ENCODE results near the gene SUN2.

SUN2 gene

DNA sequence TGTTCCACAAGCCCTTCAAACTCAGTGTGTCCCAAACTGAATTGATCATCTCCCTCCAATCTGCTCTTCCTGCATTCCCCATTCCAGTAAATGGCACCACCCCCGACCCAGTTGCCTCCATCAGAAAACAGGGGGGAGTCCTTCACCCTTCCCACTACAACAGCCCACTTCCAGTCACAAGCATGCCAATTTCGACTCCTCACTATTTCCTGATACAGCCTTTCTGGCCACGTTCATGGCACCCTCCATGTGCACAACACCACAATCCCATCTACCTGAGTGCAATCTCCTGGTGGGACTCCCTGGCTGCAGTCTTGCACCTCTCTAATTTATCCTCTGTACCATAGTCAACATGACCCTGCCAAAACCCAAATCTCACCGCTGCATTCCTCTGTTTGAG lies 39.8 kb upstream of the SUN2 start:
- TF ChIP-seq, protein P1, sequence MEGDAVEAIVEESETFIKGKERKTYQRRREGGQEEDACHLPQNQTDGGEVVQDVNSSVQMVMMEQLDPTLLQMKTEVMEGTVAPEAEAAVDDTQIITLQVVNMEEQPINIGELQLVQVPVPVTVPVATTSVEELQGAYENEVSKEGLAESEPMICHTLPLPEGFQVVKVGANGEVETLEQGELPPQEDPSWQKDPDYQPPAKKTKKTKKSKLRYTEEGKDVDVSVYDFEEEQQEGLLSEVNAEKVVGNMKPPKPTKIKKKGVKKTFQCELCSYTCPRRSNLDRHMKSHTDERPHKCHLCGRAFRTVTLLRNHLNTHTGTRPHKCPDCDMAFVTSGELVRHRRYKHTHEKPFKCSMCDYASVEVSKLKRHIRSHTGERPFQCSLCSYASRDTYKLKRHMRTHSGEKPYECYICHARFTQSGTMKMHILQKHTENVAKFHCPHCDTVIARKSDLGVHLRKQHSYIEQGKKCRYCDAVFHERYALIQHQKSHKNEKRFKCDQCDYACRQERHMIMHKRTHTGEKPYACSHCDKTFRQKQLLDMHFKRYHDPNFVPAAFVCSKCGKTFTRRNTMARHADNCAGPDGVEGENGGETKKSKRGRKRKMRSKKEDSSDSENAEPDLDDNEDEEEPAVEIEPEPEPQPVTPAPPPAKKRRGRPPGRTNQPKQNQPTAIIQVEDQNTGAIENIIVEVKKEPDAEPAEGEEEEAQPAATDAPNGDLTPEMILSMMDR (IDR thresholded peaks at IDR 0.05; ENCODE audit: control extremely low read depth, extremely low read depth, low read depth, missing control alignments): no peak
- CTCF ChIA-PET: no interaction called here
- DNase-seq (ENCODE audit: extremely low spot score): no peak
- POLR2A ChIA-PET: no interaction called here

DNA sequence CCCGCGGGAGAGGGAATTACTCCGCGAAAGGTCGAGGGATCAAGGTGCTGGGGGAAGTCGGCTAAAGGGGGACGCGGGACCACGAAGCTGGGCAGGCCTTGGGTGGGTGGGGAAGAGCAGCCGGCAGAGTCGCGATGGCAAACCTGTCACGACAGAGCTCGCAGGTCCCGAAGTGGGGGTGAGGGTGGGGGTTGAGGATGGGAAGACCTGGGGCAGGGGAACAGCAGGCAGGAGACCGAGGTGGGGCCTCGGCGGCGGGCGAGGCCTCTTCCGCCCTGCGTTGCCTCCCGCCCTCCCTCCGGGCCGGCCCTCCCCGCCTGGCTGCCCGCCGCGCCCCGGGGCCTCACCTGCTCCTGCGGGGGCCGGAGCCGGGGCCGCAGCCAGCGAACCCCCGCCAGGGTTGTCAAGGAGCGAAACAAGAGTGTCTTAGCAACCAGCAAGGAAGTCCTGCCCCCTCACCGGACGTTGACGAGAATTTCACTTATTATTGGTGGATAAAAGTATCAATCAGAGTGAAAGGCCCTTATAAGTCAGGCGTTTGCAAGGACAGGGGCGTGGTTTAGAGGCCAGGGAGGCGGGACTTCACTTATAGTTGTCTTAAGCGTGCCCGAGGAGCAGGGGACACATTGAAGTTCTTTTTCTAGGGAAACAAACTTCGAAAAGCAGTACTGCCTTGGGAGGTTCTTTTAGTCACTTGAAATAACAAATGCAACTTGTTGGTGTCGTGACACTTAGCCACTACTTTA lies 38.1 kb upstream of the SUN2 start, which contains the start of gene DNAL4:
TSS of gene DNAL4 (minus strand) at position 423 of the 746 bp plus-strand sequence. CDS start 11,412 bp downstream, outside the sequence.
- ChIA-PET POLR2A (no interaction called here), CTCF (interaction anchor here (1.0 kb wide), 1 partner anchor 36 kb away, joined by 3 read pairs; no protein-coding TSS in a partner anchor)
- peak; percentile 99 for DNase-seq (ENCODE audit: extremely low spot score)
- TF ChIP-seq, protein P1 (IDR thresholded peaks at IDR 0.05; ENCODE audit: control extremely low read depth, extremely low read depth, low read depth, missing control alignments): no peak

DNA sequence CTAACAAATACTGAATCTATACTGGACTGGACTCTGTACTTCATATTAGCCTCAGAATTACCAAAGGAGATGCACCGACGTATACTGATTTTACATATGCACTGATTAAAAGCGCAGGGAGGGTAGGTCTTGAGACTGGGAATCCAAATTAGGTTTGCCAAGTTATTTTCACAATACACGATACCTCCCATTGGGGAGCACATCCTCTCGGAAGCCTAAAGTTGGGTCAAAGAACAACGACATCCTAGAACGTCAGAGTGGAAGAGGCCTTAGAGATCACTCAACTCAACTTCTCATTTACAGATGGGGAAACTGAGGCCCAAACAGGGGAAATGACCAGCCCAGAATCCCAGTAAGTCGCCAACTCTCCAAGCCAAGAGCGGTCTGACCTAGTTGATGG lies 37.5 kb upstream of the SUN2 start:
- ChIA-PET POLR2A (no interaction called here), CTCF (interaction anchor here (2.2 kb wide), 1 partner anchor 77 kb away, joined by 8 read pairs; no protein-coding TSS in a partner anchor)
- TF ChIP-seq, protein P1 (IDR thresholded peaks at IDR 0.05; ENCODE audit: control extremely low read depth, extremely low read depth, low read depth, missing control alignments): no peak
- DNase-seq (ENCODE audit: extremely low spot score): no peak

- POLR2A ChIA-PET: no interaction called here
Measured at GRCh38 chr22:38792833-38793232, 37.0 kb upstream of the SUN2 start.

GRCh38 chr22:38789606-38790005 lies 33.8 kb upstream of the SUN2 start:
- ChIA-PET POLR2A (no interaction called here), CTCF (interaction anchor here (0.7 kb wide), 1 partner anchor 21 kb away, joined by 3 read pairs; no protein-coding TSS in a partner anchor)
- DNase-seq (ENCODE audit: extremely low spot score): no peak
- TF ChIP-seq, protein P1 (IDR thresholded peaks at IDR 0.05; ENCODE audit: control extremely low read depth, extremely low read depth, low read depth, missing control alignments): no peak

More at GRCh38 chr22:38792833-38793232, 37.0 kb upstream of the SUN2 start:
- TF ChIP-seq, protein P1 (IDR thresholded peaks at IDR 0.05; ENCODE audit: control extremely low read depth, extremely low read depth, low read depth, missing control alignments): no peak
- DNase-seq (ENCODE audit: extremely low spot score): no peak
- CTCF ChIA-PET: interaction anchor here (1.2 to 2.2 kb wide), 2 partner anchors 24 to 77 kb away, joined by 3 to 8 read pairs; no protein-coding TSS in a partner anchor

DNA sequence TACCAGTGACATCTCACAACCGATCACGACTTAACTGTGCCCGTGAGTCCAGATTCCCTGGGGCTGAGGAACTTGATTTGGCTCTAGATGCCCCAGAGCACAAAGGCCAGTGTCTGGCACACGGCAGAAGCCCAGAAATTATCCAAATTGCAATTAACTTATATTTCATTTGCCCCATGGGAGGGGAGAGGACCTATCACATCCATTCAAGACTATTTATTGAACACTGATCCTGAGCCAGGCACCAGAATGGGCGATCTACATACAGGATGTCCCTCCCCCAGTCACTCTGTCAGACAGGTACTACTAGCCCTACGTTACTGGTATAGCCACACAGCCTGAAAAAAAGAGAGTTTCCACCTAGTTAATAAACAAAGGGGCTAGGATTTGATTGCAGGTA lies 33.0 kb upstream of the SUN2 start:
- CTCF ChIA-PET: no interaction called here
- POLR2A ChIA-PET: no interaction called here
- TF ChIP-seq, protein P1 (IDR thresholded peaks at IDR 0.05; ENCODE audit: control extremely low read depth, extremely low read depth, low read depth, missing control alignments): no peak
- no peak for DNase-seq (ENCODE audit: extremely low spot score)
